UCSD-AML1 (cell line): Measurements from ENCODE around the gene C16orf54.
"Not testable (repeated sequence)": the region's sequence is repeated elsewhere in the genome, so short reads cannot be mapped to it uniquely, and the experiment has no call there.

Experiments used
- DNase-seq: peaks from one replicate; lab custom pipeline; 2025; ENCODE audit not compliant: unreplicated experiment; lab: John Stamatoyannopoulos, UW

Gene C16orf54

DNA sequence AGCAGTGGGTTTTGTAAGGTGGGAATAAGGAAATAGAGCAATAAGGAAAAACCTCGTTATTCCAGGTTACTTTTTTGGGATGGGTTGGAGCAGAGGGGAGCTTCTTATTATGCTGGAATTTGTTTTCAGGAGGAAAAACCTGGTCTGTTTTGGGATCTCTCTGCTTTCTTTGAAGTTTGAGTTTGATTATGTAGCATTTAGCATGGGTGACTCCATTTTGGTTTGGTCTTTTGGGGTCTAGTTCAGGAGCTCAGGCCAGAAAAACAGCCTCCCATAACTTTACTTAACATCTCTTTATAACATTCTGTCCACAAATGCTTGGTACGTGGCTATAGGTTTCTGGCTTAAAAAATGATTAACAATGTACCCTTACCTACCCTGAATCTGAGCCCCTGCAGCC, 23.7 kb upstream of the C16orf54 start:
- DNase-seq, result no peak

DNA sequence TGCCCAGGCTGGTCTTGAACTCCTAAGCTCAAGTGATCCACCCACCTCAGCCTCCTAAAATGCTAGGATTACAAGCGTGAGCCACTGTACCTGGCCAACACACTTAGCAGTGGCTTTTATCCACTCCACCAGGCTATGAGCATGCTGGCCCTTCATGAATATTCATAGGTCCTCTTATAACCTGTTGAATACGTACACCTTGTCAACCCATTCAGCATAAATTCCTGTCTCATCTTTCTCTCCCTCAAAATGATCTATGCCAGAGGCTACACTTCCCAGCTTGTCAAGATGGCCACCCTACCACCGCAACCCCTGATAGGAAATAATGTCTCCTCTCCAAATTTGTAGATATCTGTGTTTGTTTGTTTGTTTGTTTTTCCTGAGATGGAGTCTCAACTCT, 21.3 kb upstream of the C16orf54 start:
- no peak for DNase-seq

DNA sequence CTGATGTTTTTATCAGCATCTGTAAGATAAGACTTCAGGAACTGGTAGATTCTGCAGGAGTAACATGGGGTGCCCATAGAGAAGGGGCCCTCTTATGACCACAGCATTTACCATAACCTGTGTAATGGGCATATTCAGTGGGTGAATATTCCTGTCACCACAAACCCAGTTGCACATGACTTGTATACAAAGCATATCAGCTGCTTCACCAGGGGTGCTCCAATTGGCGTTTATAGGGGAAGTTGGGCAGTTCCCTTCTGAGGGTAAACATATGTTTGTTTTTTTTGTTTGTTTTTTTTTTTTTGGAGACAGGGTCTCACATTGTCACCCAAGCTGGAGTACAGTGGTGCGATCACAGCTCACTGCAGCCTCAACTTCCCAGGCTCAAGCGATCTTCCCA, 20.8 kb upstream of the C16orf54 start:
- no peak for DNase-seq

DNA sequence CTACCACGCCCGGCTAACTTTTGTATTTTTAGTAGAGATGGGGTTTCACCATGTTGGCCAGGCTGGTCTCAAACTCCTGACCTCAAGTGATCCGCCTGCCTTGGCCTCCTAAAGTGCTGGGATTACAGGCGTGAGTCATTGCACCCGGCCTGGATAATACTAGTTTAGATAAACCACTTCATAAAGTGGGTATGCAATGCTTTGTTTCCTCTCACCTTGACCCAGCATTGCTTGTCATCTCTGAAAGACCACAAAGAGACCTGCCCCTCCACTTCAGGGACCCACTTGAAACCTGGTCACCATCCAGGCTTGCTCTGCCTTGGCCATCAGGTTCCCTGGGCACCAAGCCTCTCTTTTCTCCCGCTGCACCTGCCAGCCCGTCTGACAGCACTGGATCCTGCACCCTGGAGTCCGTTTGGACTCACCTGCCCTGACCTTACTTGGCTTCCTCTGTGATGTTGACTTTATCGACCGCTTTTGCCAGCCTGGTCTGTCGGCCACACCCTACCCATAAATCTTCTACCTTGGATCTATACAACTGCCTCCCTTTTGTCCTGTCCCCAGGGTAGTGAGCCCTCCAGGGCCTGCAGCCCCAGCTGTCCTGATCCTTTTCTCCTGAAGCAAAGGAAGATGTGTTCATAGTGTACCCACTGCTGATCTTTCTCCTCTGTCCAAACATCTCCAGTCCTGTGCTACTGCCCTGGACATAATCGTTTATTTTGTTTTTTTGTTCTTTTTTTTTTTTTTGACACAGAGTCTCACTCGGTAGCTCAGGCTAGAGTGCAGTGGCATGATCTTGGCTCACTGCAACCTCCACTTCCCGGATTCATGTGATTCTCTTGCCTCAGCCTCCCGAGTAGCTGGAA, 19.6 kb upstream of the C16orf54 start:
- no peak for DNase-seq

DNA sequence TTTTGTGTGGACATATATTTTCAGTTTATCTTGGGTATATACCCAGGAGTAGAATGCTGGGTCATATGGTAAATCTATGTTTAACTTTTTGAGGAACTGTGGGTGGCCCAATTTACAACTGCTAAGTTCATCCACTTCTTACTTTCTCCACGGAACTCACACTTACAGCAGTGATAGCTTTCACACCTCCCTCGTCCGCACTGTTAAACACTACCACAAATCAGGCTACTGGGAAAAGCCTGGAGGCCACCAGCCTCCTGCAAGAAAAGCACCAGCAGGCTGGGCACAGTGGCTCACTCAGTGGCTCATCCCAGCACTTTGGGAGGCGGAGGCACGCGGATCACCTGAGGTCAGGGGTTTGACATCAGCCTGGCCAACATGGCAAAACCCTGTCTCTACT, 17.5 kb upstream of the C16orf54 start:
- no peak for DNase-seq

DNA sequence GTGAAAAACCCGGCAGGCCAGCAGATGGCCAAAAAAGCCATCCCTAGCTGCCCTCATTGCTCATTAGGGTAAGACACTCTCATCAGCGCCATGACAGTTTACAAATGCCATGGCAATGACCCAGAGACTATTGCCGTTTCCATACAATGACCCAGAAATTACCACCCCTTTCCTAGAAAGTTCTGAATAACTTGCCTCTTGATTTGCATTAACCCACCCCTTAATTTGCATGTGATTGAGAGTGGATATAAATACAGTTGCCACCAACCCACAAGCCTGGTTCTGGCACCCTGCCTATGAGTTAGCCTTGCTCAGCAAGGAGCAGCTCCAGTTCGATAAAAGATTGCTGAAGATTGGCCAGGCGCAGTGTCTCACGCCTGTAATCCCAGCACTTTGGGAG, 16.1 kb upstream of the C16orf54 start:
- no peak for DNase-seq

DNA sequence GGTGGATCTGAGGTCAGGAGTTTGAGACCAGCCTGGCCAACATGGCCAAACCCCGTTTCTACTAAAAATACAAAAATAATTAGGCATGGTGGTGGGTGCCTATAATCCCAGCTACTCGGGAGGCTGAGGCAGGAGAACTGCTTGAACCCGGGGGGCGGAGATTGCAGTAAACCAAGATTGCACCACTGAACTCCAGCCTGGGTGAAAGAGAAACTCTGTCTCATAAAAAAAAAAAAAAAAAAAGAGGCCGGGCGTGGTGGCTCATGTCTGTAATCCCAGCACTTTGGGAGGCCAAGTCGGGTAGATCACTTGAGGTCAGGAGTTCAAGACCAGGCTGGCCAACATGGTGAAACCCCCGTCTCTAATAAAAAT, 15.5 kb upstream of the C16orf54 start:
- DNase-seq, result not testable (repeated sequence)

DNA sequence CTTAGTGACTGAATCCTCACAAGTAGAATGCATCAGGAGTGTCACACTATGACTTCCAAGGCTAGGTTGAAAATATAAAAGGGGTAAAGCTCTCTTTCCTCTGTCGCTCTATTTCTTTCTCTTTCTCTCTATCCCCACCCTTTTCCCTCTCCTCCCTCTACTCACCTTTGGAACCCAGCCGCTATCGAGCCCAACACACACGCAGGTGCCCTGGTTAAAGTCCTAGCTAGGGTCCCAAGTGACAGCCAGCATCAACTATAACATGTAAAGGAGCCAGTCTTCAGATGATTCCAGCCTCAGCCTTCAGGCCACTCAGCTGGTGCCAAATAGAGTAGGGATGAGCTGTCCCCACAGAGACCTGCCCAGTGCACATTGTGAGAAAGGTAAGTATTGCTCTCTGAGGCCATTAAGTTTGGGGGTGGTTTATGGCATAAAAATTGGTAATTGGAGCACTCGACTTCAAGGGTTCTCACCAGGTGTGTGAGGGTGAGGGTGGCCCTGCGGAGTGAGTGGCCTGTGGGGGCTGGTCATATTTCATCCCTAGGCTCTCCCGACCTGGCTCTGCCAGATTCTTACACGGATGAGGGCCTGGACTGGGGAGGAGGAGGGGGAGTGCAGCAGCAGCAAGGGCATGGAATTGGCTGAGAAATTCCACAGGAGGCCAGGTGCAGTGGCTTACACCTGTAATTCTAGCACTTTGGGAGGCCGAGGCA, 14.9 kb upstream of the C16orf54 start:
- no peak for DNase-seq

DNA sequence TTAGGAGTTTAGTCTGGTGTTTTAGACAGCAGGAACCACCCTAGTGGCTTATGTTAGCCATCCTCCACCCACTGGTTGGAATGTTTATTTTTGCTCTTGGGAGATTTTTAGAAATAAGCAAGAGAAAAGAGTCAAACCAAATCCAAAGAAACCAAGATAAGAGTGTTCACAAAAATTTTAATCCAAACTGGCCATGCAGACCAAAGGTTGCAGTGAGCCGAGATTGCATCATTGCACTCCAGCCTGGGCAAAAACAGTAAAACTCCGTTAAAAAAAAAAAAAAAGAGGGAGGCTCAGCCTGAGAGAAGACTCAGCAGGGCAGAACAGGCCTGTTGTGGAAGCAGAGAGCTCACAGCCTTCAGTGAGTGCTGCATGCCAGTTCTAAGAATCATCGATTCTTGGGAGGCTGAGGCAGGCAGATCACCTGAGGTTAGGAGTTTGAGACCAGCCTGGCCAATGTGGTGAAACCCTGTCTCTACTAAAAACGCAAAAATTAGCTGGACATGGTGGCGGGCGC, 12.2 kb upstream of the C16orf54 start:
- DNase-seq, result no peak

DNA sequence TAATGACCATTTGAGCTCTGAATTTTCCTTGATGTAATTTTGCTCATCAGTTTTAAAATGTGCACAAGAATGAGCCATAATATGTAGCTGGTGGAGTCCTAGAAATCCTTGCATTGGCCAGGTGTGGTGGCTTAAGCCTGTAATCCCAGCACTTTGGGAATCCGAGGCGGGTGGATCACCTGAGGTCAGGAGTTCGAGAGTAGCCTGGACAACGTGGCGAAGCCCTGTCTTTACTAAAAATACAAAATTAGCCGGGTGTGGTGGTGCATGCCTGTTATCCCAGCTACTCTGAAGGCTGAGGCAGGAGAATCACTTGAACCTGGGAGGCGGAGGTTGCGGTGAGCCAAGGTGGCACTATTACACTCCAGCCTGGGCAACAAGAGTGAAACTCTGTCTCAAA, 11.3 kb upstream of the C16orf54 start:
- DNase-seq, result not testable (repeated sequence)

DNA sequence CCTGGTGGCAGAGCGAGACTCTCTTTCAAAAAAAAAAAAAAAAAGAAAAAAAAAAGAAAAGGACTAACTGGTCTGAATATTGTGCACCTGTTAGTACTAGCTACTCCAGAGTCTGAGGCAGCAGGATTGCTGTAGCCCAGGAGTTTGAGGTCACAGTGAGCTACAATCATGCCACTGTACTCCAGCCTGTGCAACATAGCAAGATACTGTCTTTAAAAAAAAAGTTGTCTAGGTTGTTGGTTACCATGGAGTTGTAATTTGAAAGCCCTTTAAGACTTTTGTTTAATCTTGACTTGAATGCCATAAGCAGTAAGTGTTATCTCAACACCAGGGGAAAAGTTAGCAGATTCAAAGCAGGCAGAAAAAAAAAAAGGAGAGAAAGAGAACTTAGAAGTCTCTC, 10.9 kb upstream of the C16orf54 start:
- no peak for DNase-seq

DNA sequence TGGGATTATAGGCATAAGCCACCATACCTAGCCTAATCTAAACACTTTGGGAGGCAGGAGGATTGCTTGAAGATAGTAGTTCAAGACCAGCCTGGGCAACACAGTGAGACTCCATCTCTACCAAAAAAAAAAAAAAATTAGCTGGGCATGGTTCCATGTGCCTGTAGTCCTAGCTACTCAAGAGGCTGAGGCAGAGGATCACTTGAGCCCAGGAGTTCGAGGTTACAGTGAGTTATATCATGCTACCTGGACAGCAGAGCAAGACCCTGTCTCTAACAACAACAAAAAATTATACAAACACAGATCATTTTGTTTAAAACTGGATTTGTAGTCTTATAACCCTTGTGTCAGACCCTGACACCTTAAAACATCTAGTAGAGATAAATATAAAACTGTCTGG, 7.7 kb upstream of the C16orf54 start:
- DNase-seq, result no peak

DNA sequence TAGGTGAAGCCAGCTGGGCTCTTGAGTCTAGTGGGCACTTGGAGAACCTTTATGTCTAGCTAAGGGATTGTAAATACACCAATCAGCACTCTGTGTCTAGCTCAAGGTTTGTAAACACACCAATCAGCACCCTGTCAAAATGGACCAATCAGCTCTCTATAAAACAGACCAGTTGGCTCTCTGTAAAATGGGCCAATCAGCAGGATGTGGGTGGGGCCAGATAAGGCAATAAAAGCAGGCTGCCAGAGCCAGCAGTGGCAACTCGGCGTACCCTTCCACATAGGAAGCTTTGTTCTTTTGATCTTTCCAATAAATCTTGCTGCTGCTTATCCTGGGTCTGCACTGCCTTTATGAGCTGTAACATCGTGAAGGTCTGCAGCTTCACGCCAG, 3.0 kb upstream of the C16orf54 start:
- DNase-seq, result not testable (repeated sequence)

DNA sequence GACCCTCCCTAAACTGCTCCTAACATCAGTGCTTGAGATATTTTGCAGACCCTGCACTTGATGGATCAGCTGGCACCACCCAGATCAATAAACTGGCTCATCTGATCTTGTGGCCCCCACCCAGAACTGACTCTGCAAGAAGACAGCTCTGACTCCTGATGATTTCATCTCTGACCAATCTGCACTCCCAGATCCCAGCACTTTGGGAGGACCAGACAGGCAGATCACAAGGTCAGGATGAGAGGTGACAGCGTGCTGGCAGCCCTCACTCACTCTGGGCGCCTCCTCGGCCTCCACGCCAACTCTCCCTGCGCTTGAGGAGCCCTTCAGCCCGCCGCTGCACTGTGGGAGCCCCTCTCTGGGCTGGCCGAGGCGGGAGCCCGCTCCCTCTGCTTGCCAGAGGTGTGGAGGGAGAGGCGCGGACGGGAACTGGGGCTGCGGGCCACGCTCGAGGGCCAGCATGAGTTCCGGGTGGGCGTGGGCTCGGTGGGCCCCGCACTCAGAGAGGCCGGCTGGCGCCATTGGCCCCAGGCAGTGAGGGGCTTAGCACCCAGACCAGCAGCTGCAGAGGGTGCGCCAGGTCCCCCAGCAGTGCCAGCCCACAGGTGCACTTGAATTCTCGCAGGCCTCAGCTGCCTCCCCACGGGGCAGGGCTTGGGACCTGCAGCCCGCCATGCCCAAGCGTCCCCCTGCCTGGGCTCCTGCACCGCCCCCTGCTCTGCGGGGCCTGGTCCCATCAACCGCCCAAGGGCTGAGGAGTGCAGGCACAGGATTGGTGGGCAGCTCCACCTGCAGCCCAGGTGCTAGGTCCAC, 2.4 kb upstream of the C16orf54 start:
- no peak for DNase-seq

DNA sequence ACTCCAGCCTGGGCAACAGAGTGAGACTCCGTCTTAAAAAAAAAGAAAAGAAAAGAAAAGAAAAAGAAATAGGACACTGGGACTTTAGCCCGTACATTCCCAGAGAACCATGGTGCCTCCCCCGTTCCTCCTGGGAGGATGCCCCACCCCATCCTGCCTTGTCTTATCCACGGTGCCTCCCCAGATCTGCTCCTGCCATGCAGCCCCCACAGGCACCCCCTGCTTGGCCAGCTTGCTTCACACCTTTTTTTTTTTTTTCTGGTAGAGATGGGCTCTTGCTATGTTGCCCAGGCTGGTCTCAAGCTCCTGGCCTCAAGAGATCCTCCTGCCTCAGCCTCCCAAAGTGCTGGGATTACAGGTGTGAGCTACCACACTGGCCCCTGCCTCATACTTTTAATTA, 728 bp upstream of the C16orf54 start:
- not testable (repeated sequence) for DNase-seq

DNA sequence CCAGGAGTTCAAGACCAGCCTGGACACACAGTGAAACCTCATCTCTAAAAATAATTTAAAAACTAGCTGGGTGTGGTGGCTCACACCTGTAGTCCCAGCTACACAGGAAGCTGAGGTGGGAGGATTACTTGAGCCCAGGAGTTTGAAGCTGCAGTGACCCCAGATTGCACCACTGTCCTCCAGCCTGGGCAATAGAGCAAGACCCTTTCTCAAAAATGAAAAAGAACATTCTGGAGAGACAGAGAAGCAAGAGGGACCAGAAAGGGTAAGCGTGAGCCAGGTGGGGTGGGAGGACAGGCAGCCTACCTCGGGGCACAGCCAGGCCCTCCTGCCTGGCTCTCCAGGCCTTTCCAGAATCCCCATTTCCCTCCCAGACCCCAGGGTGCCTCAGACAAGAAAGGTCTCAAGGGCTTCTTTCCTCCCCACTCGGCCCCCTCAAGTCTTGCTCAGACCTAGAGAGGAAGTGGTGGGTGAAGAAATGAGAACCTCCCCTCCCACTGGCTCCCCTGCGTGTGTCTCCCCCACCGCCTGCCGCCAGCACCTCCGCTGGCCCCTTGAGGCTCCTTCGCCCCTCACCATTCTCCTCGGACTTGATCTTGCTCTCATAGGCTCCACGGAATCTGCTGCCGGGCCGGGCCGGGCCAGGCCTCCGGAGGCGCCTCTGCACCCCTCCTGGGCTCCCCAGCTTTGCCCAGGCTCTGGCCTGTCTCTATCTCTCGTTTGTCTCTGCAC, 503 bp downstream of the C16orf54 start:
- peak; percentile 65 for DNase-seq

DNA sequence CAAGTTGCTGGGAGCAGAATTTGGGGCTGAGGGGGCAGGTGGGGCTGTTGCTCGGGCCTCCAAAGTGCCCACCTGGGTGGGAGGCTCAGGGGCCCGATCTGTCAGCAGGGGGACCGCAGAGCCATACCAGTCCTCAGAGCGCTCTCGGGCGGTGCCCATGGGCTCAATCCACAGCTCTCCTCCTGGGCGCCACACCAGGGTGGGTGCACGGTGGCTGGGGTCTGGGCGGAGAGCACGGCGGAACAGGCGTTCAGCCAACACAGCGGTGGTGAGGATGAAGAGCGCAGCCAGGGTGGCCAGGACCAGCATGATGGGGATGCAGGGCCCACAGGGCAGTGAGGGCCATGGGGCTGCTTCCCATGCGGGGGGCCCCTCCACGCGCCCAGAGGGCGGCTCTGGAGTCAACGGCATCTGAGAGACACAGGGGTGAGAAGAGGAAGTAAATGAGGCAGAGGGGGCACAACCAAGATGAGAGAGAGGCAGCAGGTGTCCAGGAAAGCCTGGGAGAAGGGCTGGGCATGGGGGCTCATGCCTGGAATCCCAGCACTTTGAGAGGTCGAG, 1.2 kb downstream of the C16orf54 start:
- no peak for DNase-seq

DNA sequence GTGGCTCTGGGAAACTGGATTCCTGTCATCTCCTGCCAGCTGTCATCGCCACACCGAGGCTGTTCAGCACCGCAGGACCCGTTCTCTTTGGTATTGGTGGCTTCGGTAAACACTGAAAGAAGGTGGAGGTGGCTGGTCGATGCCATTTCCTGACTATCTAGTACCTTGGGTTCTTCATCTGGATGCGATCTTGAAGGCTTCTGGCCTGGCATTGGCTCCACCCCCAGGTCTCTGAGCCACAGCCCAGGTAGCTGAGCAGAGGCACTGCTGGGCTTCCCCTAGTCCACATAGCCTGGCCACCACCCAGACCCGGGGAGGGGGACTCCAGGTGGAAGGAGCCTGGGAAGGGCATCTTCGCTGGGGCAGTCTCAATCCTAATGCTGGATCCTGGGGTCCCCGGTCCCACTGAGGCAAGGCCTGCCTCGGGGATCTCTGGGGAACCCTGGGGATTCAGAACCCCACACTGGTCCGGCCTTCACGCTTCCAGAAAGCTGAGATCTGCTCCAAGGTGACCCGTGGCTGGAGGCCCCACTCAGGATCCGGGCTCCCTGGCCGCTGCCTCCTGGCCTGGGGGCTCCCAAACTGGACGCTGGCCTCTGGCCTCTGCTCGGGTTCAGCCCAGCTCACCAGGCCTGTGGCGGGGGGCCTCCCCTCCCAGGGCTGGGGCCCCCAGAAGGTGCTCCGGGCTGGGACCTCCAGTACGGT, 1.8 kb downstream of the C16orf54 start:
- no peak for DNase-seq

DNA sequence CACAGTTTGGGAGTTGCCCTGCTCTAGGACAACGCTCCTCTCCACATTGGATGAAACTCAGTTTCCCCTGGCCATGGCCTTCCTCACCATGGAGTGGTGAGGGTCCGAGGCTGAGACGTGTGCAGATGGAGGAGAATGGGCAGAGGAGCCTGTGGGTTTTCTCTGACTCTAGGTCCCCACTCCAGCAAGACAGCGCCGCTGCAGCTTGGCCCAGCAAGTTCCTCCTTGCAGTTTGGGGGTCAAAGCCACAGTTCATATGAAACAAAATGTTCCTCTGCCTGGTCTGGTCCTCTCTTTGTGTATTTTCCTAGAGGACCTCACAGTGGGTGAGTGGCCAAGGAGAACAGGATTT, 2.3 kb downstream of the C16orf54 start:
- no peak for DNase-seq

DNA sequence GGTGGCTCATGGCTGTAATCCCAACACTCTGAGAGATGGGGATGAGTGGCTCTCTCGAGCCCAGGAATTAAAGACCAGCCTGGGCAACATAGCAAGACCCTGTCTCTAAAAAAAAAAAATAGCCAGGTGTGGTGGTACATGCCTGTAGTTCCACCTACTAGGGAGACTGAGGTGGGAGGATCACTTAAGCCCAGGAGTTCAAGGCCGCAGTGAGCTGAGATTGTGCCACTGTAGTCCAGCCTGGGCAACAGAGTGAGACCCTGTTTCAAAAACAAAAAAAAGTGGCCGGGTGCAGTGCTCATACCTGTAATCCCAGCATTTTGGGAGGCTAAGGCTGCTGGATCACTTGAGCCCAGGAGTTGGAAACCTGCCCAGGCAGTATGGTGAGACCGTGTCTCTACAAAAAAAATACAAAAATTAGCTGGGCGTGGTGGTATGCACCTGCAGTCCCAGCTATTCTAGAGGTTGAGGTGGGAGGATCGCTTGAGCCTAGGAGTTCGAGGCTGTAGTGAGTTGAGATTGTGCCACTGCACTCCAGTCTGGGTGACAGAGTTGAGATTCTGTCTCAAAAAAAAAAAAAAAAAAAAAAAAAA, 3.0 kb downstream of the C16orf54 start:
- no peak for DNase-seq
